ENCODE measurements around the gene LACTBL1.

- TF ChIP-seq PATZ1 (CRISPR knock-in tag; IDR thresholded peaks at IDR 0.05; ENCODE audit: borderline replicate concordance) (no peak), PPARA (CRISPR knock-in tag; IDR thresholded peaks at IDR 0.05; ENCODE audit: borderline replicate concordance) (no peak), ZC3H10 (CRISPR knock-in tag; IDR thresholded peaks at IDR 0.05) (no peak), ZFP30 (CRISPR knock-in tag; IDR thresholded peaks at IDR 0.05) (no peak), RARB (CRISPR knock-in tag; IDR thresholded peaks at IDR 0.05) (no peak), ISL1 (CRISPR knock-in tag; IDR thresholded peaks at IDR 0.05) (no peak), CREB5 (CRISPR knock-in tag; IDR thresholded peaks at IDR 0.05; ENCODE audit: low read depth) (no peak), CSDC2 (CRISPR knock-in tag; IDR thresholded peaks at IDR 0.05) (no peak), TCF4 (CRISPR knock-in tag; IDR thresholded peaks at IDR 0.05; ENCODE audit: borderline replicate concordance) (no peak), SNAI2 (CRISPR knock-in tag; IDR thresholded peaks at IDR 0.05) (no peak)
These were observed 858 bp downstream of the LACTBL1 start for GRCh38 chr1:22971611-22972405.

Measured in SK-N-SH treated with all-trans-retinoic acid at 6 μM for 48 hours (cell line).